ENCODE data around the gene SESTD1. TPM values are rescaled to one million over a fixed set of nuclear protein-coding genes. Genes with fewer than 3 reads are reported as not detected.

The SESTD1 gene
- total and polyA plus RNA-seq, 2 donors from 2014 or later, result 9.8 to 93.5 TPM

DNA sequence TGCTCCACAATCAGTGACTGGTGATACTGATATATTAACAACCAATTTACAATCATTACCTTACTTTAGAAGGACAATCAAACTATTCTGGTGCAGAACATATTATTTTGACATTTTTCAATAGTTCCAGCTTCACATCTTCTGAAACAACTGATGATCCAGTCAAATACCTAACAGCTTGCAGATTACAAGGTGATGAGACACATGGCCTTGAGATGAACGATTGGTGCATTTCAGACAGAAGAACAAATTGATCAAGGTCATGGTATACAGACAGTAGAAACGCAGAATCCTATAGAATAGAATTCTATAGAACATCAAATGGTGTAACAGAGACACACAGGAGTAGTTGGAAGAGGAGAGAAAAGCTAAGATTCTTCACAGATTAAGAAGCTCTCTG, 24.8 kb downstream of the SESTD1 start:
- no peak overlapping the region for H3K4me3 ChIP-seq (ENCODE audit: low read length in 3 of 3)
- H3K27ac ChIP-seq (ENCODE audit: low read depth in 2 of 2, low read length in 2 of 2), result no peak overlapping the region
- no peak overlapping the region for H3K9ac ChIP-seq (ENCODE audit: low read length in 3 of 3)
- H3K4me1 ChIP-seq (ENCODE audit: control insufficient read depth in 2 of 3, insufficient read depth in 2 of 3, low read depth in 1 of 3, low read length in 3 of 3), result peaks cover 0 to 11% (median 0%) of the 10 kb centered on the region in 3 donors
- TF ChIP-seq, protein P1, sequence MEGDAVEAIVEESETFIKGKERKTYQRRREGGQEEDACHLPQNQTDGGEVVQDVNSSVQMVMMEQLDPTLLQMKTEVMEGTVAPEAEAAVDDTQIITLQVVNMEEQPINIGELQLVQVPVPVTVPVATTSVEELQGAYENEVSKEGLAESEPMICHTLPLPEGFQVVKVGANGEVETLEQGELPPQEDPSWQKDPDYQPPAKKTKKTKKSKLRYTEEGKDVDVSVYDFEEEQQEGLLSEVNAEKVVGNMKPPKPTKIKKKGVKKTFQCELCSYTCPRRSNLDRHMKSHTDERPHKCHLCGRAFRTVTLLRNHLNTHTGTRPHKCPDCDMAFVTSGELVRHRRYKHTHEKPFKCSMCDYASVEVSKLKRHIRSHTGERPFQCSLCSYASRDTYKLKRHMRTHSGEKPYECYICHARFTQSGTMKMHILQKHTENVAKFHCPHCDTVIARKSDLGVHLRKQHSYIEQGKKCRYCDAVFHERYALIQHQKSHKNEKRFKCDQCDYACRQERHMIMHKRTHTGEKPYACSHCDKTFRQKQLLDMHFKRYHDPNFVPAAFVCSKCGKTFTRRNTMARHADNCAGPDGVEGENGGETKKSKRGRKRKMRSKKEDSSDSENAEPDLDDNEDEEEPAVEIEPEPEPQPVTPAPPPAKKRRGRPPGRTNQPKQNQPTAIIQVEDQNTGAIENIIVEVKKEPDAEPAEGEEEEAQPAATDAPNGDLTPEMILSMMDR (IDR thresholded peaks at IDR 0.05; ENCODE audit: borderline replicate concordance, extremely low read depth, insufficient read depth), result no peak
- intact Hi-C loops (cut with DNase I), result no loop called here
- no peaks in the 10 kb centered on the region for H3K27me3 ChIP-seq (ENCODE audit: control insufficient read depth, insufficient read depth, low read length)
- H3K9me3 ChIP-seq (ENCODE audit: control insufficient read depth in 2 of 3, insufficient read depth in 1 of 3, low read length in 3 of 3), result no peaks in the 10 kb centered on the region
- DNase-seq (no peak), FAIRE-seq (no peak)
- no peaks in the 10 kb centered on the region for H3K36me3 ChIP-seq (ENCODE audit: control insufficient read depth in 2 of 3, insufficient read depth in 3 of 3, low read length in 3 of 3)

DNA sequence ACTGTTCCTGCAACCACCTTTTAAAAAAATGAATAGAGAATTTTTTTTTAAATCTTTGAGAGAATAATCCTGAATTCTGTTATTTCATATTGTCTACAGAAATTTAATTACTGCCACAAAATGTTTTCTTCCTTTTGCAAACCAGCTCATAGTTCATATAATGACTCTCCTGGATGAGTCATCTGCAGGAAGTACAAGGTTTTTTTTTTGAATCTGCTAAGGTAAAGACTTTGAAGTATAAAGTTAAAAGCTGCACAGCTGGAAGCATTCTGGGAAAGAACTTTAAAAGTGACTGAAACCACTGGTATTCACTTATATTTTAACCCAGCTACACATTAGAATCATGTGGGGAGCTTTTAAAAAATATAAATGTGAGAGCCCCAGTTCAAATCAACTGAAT, 25.4 kb downstream of the SESTD1 start:
- peak; percentile 39 for FAIRE-seq
- intact Hi-C loops (cut with DNase I), result no loop called here
- H3K9me3 ChIP-seq (ENCODE audit: control insufficient read depth in 2 of 3, insufficient read depth in 1 of 3, low read length in 3 of 3), result no peaks in the 10 kb centered on the region
- no peaks in the 10 kb centered on the region for H3K36me3 ChIP-seq (ENCODE audit: control insufficient read depth in 2 of 3, insufficient read depth in 3 of 3, low read length in 3 of 3)
- H3K27ac ChIP-seq (ENCODE audit: low read depth in 2 of 2, low read length in 2 of 2), result no peak overlapping the region
- H3K27me3 ChIP-seq (ENCODE audit: control insufficient read depth, insufficient read depth, low read length), result no peaks in the 10 kb centered on the region
- H3K4me3 ChIP-seq (ENCODE audit: low read length in 3 of 3), result no peak overlapping the region
- TF ChIP-seq, protein P1 (IDR thresholded peaks at IDR 0.05; ENCODE audit: borderline replicate concordance, extremely low read depth, insufficient read depth), result no peak
- H3K4me1 ChIP-seq (ENCODE audit: control insufficient read depth in 2 of 3, insufficient read depth in 2 of 3, low read depth in 1 of 3, low read length in 3 of 3), result peaks cover 0 to 11% (median 0%) of the 10 kb centered on the region in 3 donors
- H3K9ac ChIP-seq (ENCODE audit: low read length in 3 of 3), result no peak overlapping the region
- no peak for DNase-seq

DNA sequence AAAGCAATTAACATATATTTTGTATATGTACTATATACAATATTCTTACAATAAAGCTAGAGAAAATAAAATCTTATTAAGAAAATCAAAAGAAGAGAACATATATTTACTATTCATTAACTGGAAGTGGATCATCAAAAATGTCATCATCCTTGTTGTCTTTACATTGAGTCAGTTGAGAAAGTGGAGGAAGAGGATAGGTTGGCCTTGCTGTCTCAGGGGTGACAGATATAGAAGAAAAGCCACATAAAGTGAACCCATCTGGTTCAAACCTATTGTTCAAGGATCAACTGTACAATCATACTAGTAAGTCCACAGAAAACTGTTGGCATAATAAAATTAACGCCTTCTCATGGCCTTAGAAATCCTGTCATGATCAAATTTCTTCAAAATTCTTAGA, 26.6 kb downstream of the SESTD1 start:
- DNase-seq (no peak), FAIRE-seq (no peak)
- Histone ChIP-seq H3K4me3 (ENCODE audit: low read length in 3 of 3) (no peak overlapping the region), H3K27me3 (ENCODE audit: control insufficient read depth, insufficient read depth, low read length) (no peaks in the 10 kb centered on the region), H3K36me3 (ENCODE audit: control insufficient read depth in 2 of 3, insufficient read depth in 3 of 3, low read length in 3 of 3) (peaks cover 0 to 2% (median 0%) of the 10 kb centered on the region in 3 donors), H3K9me3 (ENCODE audit: control insufficient read depth in 2 of 3, insufficient read depth in 1 of 3, low read length in 3 of 3) (no peaks in the 10 kb centered on the region), H3K9ac (ENCODE audit: low read length in 3 of 3) (no peak overlapping the region), H3K4me1 (ENCODE audit: control insufficient read depth in 2 of 3, insufficient read depth in 2 of 3, low read depth in 1 of 3, low read length in 3 of 3) (peaks cover 0 to 11% (median 0%) of the 10 kb centered on the region in 3 donors), H3K27ac (ENCODE audit: low read depth in 2 of 2, low read length in 2 of 2) (no peak overlapping the region)
- intact Hi-C loops (cut with DNase I), result no loop called here
- TF ChIP-seq, protein P1 (IDR thresholded peaks at IDR 0.05; ENCODE audit: borderline replicate concordance, extremely low read depth, insufficient read depth), result no peak
